H1 (cell line): ENCODE measurements around the gene TAS2R7. TPM values are rescaled to one million over a fixed set of nuclear protein-coding genes. Genes with fewer than 3 reads are reported as not detected.

ENCODE experiments used
- CTCF ChIA-PET: fragments of 300-600 bp; sonication (Branson Sonifier 250); formaldehyde crosslinking; loops from one replicate; lab custom pipeline; 2021; ENCODE audit not compliant: partially characterized antibody; lab: Charles Lee
- POLR2A ChIA-PET: fragments of 300-600 bp; sonication (Branson Sonifier 250); formaldehyde crosslinking; loops from one replicate; lab custom pipeline; 2021; ENCODE audit warnings: inconsistent platforms; ENCODE audit not compliant: partially characterized antibody; lab: Charles Lee
- DNase-seq, 2 experiments: peaks; one replicate each; pipeline versions ENCODE4 v3.0.0 to v3.0.0-alpha.2; 2010 to 2022; ENCODE audit warnings: low spot score in 2 of 2, low read depth in 1 of 2, mixed read lengths in 1 of 2
- FAIRE-seq: peaks from 2 replicates; lab custom pipeline; 2011; peaks lifted over from hg19 to GRCh38; lab: Jason Lieb, UNC
- H2AFZ ChIP-seq: 2 replicates; pipeline ENCODE4 v1.8.1; 2012; ENCODE audit warnings: low read length, inconsistent platforms
- H2AK5ac ChIP-seq: 2 replicates; pipeline ENCODE4 v1.6.1; 2013; ENCODE audit warnings: low read depth, low read length
- H2BK120ac ChIP-seq: replicated peaks from 2 replicates; pipeline ENCODE3; 2013; ENCODE audit warnings: low read depth, low read length, inconsistent platforms
- H2BK12ac ChIP-seq: 2 replicates; pipeline ENCODE4 v1.6.1; 2013; ENCODE audit warnings: low read depth, low read length
- H2BK15ac ChIP-seq: 2 replicates; pipeline ENCODE4 v1.6.1; 2013; ENCODE audit warnings: low read length
- H2BK20ac ChIP-seq: 2 replicates; pipeline ENCODE4 v1.6.1; 2013; ENCODE audit warnings: low read length
- H2BK5ac ChIP-seq: 2 replicates; pipeline ENCODE4 v1.6.1; 2013; ENCODE audit warnings: low read depth, low read length
- H3K14ac ChIP-seq: 2 replicates; pipeline ENCODE4 v1.6.1; 2013; ENCODE audit warnings: inconsistent platforms; ENCODE audit not compliant: insufficient read length
- H3K18ac ChIP-seq: 2 replicates; pipeline ENCODE4 v1.6.1; 2013; ENCODE audit warnings: low read length; ENCODE audit errors: extremely low read depth
- H3K23ac ChIP-seq: 2 replicates; pipeline ENCODE4 v1.6.1; 2013; ENCODE audit warnings: inconsistent platforms; ENCODE audit not compliant: insufficient read length
- H3K23me2 ChIP-seq: 2 replicates; pipeline ENCODE4 v1.6.1; 2013; ENCODE audit warnings: low read depth, low read length
- H3K27ac ChIP-seq: 2 replicates; pipeline ENCODE4 v1.6.1; 2011; ENCODE audit warnings: low read depth, low read length, inconsistent platforms
- H3K27me3 ChIP-seq, 4 experiments: replicated peaks in 1 of 4; 1 replicate in 1 of 4; 2 replicates in 3 of 4; pipeline versions ENCODE4 v1.6.1 to v1.8.1; 2011 to 2013; ENCODE audit warnings: low read length in 3 of 4, mild to moderate bottlenecking in 3 of 4, inconsistent platforms in 2 of 4, mixed read lengths in 2 of 4, moderate library complexity in 1 of 4; ENCODE audit not compliant: control insufficient read depth in 3 of 4, insufficient read depth in 3 of 4; ENCODE audit errors: extremely low read depth in 1 of 4
- H3K36me3 ChIP-seq, 4 experiments: 2 replicates each; pipeline versions ENCODE4 v1.6.1 to v1.8.1; 2011 to 2013; ENCODE audit warnings: mild to moderate bottlenecking in 4 of 4, low read length in 3 of 4, moderate library complexity in 2 of 4, control low read depth in 1 of 4, inconsistent platforms in 1 of 4; ENCODE audit not compliant: insufficient read depth in 4 of 4, control insufficient read depth in 2 of 4
- H3K4ac ChIP-seq: replicated peaks from 2 replicates; pipeline ENCODE3; 2013; ENCODE audit warnings: low read length, low read depth, mixed read lengths, inconsistent platforms; ENCODE audit not compliant: insufficient read length
- H3K4me1 ChIP-seq, 4 experiments: replicated peaks in 1 of 4; 1 replicate in 1 of 4; 2 replicates in 3 of 4; pipeline versions ENCODE4 v1.6.1 to v1.8.1; 2011 to 2013; ENCODE audit warnings: low read length in 3 of 4, inconsistent platforms in 2 of 4, mixed read lengths in 1 of 4; ENCODE audit not compliant: insufficient read depth in 4 of 4, control insufficient read depth in 3 of 4
- H3K4me2 ChIP-seq, 2 experiments: 2 replicates each; pipeline versions ENCODE4 v1.6.1 to v1.8.1; 2011 to 2013; ENCODE audit warnings: low read depth in 2 of 2, low read length in 2 of 2, control low read depth in 1 of 2, inconsistent platforms in 1 of 2, mild to moderate bottlenecking in 1 of 2; ENCODE audit not compliant: insufficient read depth in 1 of 2
- H3K4me3 ChIP-seq, 4 experiments: fragments of 200-600, 300-600 bp in 1 of 4; sonication (generic), shearing (Covaris generic), sonication (Bioruptor Twin) in 1 of 4; 2 replicates each; pipeline versions ENCODE4 v1.5.1 to v1.8.1; 2011 to 2016; ENCODE audit warnings: low read length in 4 of 4, low read depth in 3 of 4, control low read depth in 2 of 4, inconsistent platforms in 2 of 4, mild to moderate bottlenecking in 2 of 4, mixed read lengths in 1 of 4, moderate library complexity in 1 of 4; ENCODE audit not compliant: insufficient read depth in 2 of 4; ENCODE audit errors: extremely low read depth in 1 of 4
- H3K56ac ChIP-seq: replicated peaks from 2 replicates; pipeline ENCODE3; 2013; ENCODE audit warnings: low read depth, mild to moderate bottlenecking, mixed read lengths, low read length, inconsistent platforms; ENCODE audit not compliant: insufficient read length
- H3K79me1 ChIP-seq: 2 replicates; pipeline ENCODE4 v1.6.1; 2013; ENCODE audit warnings: low read depth, low read length, control low read depth
- H3K79me2 ChIP-seq, 2 experiments: 2 replicates each; pipeline versions ENCODE4 v1.6.1 to v1.8.1; 2012 to 2013; ENCODE audit warnings: low read length in 2 of 2, mild to moderate bottlenecking in 2 of 2, inconsistent platforms in 1 of 2; ENCODE audit not compliant: insufficient read depth in 2 of 2, control insufficient read depth in 1 of 2
- H3K9ac ChIP-seq, 4 experiments: replicated peaks in 1 of 4; 1 replicate in 1 of 4; 2 replicates in 3 of 4; pipeline versions ENCODE4 v1.6.1 to v1.8.1; 2011 to 2013; ENCODE audit warnings: low read depth in 3 of 4, low read length in 3 of 4, control low read depth in 2 of 4, mild to moderate bottlenecking in 2 of 4, moderate library complexity in 2 of 4, inconsistent platforms in 1 of 4; ENCODE audit errors: extremely low read depth in 1 of 4
- H3K9me3 ChIP-seq, 2 experiments: 2 replicates each; pipeline versions ENCODE4 v1.6.1 to v1.8.1; 2012 to 2013; ENCODE audit warnings: mild to moderate bottlenecking in 2 of 2, moderate library complexity in 2 of 2, control low read depth in 1 of 2, inconsistent platforms in 1 of 2, low read depth in 1 of 2, low read length in 1 of 2, mixed read lengths in 1 of 2; ENCODE audit not compliant: insufficient read depth in 2 of 2
- H4K20me1 ChIP-seq, 2 experiments: replicated peaks in 1 of 2; 2 replicates each; pipeline versions ENCODE3 to v1.8.1; 2011 to 2013; ENCODE audit warnings: inconsistent platforms in 2 of 2, low read length in 2 of 2, mild to moderate bottlenecking in 1 of 2; ENCODE audit not compliant: insufficient read depth in 2 of 2, control insufficient read depth in 1 of 2
- H4K5ac ChIP-seq: 2 replicates; pipeline ENCODE4 v1.6.1; 2013; ENCODE audit warnings: low read length, low read depth, mixed read lengths, inconsistent platforms; ENCODE audit not compliant: insufficient read length
- H4K8ac ChIP-seq: 2 replicates; pipeline ENCODE4 v1.8.0; 2013; ENCODE audit warnings: mild to moderate bottlenecking, moderate library complexity, low read length, inconsistent platforms; ENCODE audit not compliant: insufficient read depth; ENCODE audit errors: extremely low read depth
- H4K91ac ChIP-seq: replicated peaks from 2 replicates; pipeline ENCODE3; 2013; ENCODE audit warnings: low read length, mixed read lengths, inconsistent platforms; ENCODE audit not compliant: insufficient read length
- CHD1 ChIP-seq: IDR thresholded peaks from 2 replicates; pipeline ENCODE4 v1.6.1; 2012; ENCODE audit warnings: low read depth, low read length, improper control_type of control experiment
- CTBP2 ChIP-seq: IDR thresholded peaks from 2 replicates; pipeline ENCODE4 v1.7.0; 2011; ENCODE audit warnings: borderline replicate concordance, mild to moderate bottlenecking, moderate library complexity, mixed read lengths, low read length; ENCODE audit not compliant: insufficient read depth, insufficient read length
- MAFK ChIP-seq: IDR thresholded peaks from 2 replicates; pipeline ENCODE4 v1.6.1; 2012; ENCODE audit warnings: low read depth, mild to moderate bottlenecking, improper control_type of control experiment, low read length
- NANOG ChIP-seq: IDR thresholded peaks from 2 replicates; pipeline ENCODE4 v1.6.1; 2011; ENCODE audit warnings: low read length, low read depth, mild to moderate bottlenecking, inconsistent platforms; ENCODE audit not compliant: insufficient read depth, poor library complexity, severe bottlenecking
- NRF1 ChIP-seq: IDR thresholded peaks from 2 replicates; pipeline ENCODE4 v1.6.1; 2011; ENCODE audit warnings: mild to moderate bottlenecking, low read depth, low read length, improper control_type of control experiment
- RNF2 ChIP-seq: fragments of 200-900, 300-1000 bp; sonication (generic); IDR thresholded peaks from 2 replicates; pipeline ENCODE4 v1.7.1; 2016; ENCODE audit warnings: borderline replicate concordance, low read depth, mild to moderate bottlenecking, antibody characterized with exemption, low read length; ENCODE audit not compliant: poor library complexity, severe bottlenecking; ENCODE audit errors: missing control alignments
- SIX5 ChIP-seq: IDR thresholded peaks from 2 replicates; pipeline ENCODE4 v1.6.1; 2011; ENCODE audit warnings: mild to moderate bottlenecking, low read depth, low read length
- TAF1 ChIP-seq: IDR thresholded peaks from 2 replicates; pipeline ENCODE4 v1.6.1; 2011; ENCODE audit warnings: mild to moderate bottlenecking, low read depth, low read length
- TBP ChIP-seq: IDR thresholded peaks from 2 replicates; pipeline ENCODE4 v1.6.1; 2011; ENCODE audit warnings: low read depth, low read length, improper control_type of control experiment
- USF2 ChIP-seq: IDR thresholded peaks from 2 replicates; pipeline ENCODE4 v1.6.1; 2011; ENCODE audit warnings: low read length, improper control_type of control experiment
- YY1 ChIP-seq: IDR thresholded peaks from 2 replicates; pipeline ENCODE4 v1.6.1; 2011; ENCODE audit warnings: low read depth, mild to moderate bottlenecking, low read length
- polyA plus RNA-seq, 7 experiments: library from polyadenylated mRNA; depleted of rRNA in 3 of 7; stranded (reverse) in 5 of 7; unstranded in 2 of 7; fragments of >200 nt in 5 of 7; fragments of 200-250 nt in 2 of 7; gene quantifications; 1 replicate in 5 of 7; 2 replicates in 1 of 7; 4 replicates in 1 of 7; pipeline versions ENCODE4 v1.2.1 to v1.2.3, GENCODE V29; 2011 to 2013; ENCODE audit warnings: missing spikeins in 2 of 7, mixed read lengths in 2 of 7
- total RNA-seq: library from RNA; stranded (reverse); fragmentation: NEBNext Ultra II Directional; extraction: Animal tissue kit (Norgen Biotek cat#: 25700); gene quantifications from 2 replicates; pipeline ENCODE4 v1.2.1, GENCODE V29; 2021

The TAS2R7 gene
- total and polyA plus RNA-seq, 2 of the 8 experiments (the other 6 are each of a cell fraction or from before 2014, with no cell fraction given), result not detected

- H2BK15ac ChIP-seq, result no peak within 1 kb of the TSS
- H3K9ac ChIP-seq, result no peak within 1 kb of the TSS
- no peak within 1 kb of the TSS for H3K4ac ChIP-seq
- FAIRE-seq (no peak), DNase-seq (no peak)
- no peak within 1 kb of the TSS for H3K4me3 ChIP-seq
- H2AK5ac ChIP-seq, result no peak within 1 kb of the TSS
- H4K5ac ChIP-seq, result no peak within 1 kb of the TSS
- H4K8ac ChIP-seq, result no peak within 1 kb of the TSS
- H4K91ac ChIP-seq, result no peak within 1 kb of the TSS
- no peak within 1 kb of the TSS for H3K27ac ChIP-seq
- H3K4me2 ChIP-seq, result no peak within 1 kb of the TSS
- no peaks in the 10 kb centered on the region for H3K9me3 ChIP-seq
- no peak within 1 kb of the TSS for H3K18ac ChIP-seq
- H3K23ac ChIP-seq, result no peak within 1 kb of the TSS
- ChIA-PET CTCF (interaction anchor here (1.0 kb wide), 1 partner anchor 63 kb away, joined by 3 read pairs; no protein-coding TSS in a partner anchor), POLR2A (no interaction called here)
- no peak within 1 kb of the TSS for H2BK5ac ChIP-seq
- H3K4me1 ChIP-seq, result no peaks in the 10 kb centered on the region
- no peak within 1 kb of the TSS for H2AFZ ChIP-seq
- H3K79me2 ChIP-seq, result no peaks in the 10 kb centered on the region
- no peak within 1 kb of the TSS for H3K14ac ChIP-seq
- no peaks in the 10 kb centered on the region for H4K20me1 ChIP-seq
- no peaks in the 10 kb centered on the region for H3K23me2 ChIP-seq
- H2BK20ac ChIP-seq, result no peak within 1 kb of the TSS
- H3K36me3 ChIP-seq, result no peaks in the 10 kb centered on the region
- H3K56ac ChIP-seq, result no peak within 1 kb of the TSS
- peaks cover 0 to 1% (median 0%) of the 10 kb centered on the region in 4 experiments; a peak in 1 of 7 replicates for H3K27me3 ChIP-seq
- no peaks in the 10 kb centered on the region for H3K79me1 ChIP-seq
- no peak within 1 kb of the TSS for H2BK12ac ChIP-seq
- H2BK120ac ChIP-seq, result no peak within 1 kb of the TSS
- TF ChIP-seq CHD1 (no peak), CTBP2 (no peak), USF2 (no peak), RNF2 (no peak), NANOG (no peak), SIX5 (no peak), MAFK (no peak), TBP (no peak), TAF1 (no peak), NRF1 (no peak), YY1 (no peak)
Observed at GRCh38 chr12:10810068-10810467, 7.6 kb upstream of the TAS2R7 start, which contains the start of gene TAS2R9. Gene TAS2R9 (minus strand): TSS chr12:10810168. CDS start chr12:10810075, 93 bp downstream.
